Lower lobe of right lung (tissue), 2 donors: ENCODE data around the gene ASS1. TPM values are rescaled to one million over a fixed set of nuclear protein-coding genes. Genes with fewer than 3 reads are reported as not detected.

Experiments
- ATAC-seq, 2 donors: fragments of 200-7000 bp; cut with Tn5 transposase; one replicate each; pipeline ENCODE4 v1.9.1; 2020 to 2022; ENCODE audit warnings: mild to moderate bottlenecking in 2 of 2, moderate library complexity in 2 of 2
- DNase-seq: peaks from one replicate; pipeline ENCODE4 v3.0.0-alpha.2; 2020
- H3K27ac ChIP-seq: fragments of 200-600 bp; one replicate; pipeline ENCODE4 v1.8.0; 2022
- H3K27me3 ChIP-seq: fragments of 200-600 bp; one replicate; pipeline ENCODE4 v1.8.0; 2022; ENCODE audit warnings: low read depth
- H3K36me3 ChIP-seq: fragments of 200-600 bp; one replicate; pipeline ENCODE4 v1.8.0; 2022; ENCODE audit warnings: mild to moderate bottlenecking
- H3K4me1 ChIP-seq: fragments of 200-600 bp; one replicate; pipeline ENCODE4 v1.8.0; 2022
- H3K4me3 ChIP-seq: fragments of 200-600 bp; one replicate; pipeline ENCODE4 v1.8.0; 2022; ENCODE audit warnings: mild to moderate bottlenecking
- H3K9me3 ChIP-seq: fragments of 200-600 bp; one replicate; pipeline ENCODE4 v1.8.0; 2022
- CTCF ChIP-seq: fragments of 200-600 bp; IDR thresholded peaks from one replicate; pipeline ENCODE4 v1.8.0; 2022; ENCODE audit warnings: antibody characterized with exemption, mild to moderate bottlenecking
- intact Hi-C: fragments of 100-400 bp; cut with DNase I; formaldehyde crosslinking; loops from one replicate; pipeline ENCODE4 v1.11.0; 2022
- total RNA-seq: library from RNA; stranded (reverse); fragmentation: NEBNext Ultra II Directional; extraction: Animal tissue kit (Norgen Biotek cat#: 25700); gene quantifications from one replicate; pipeline ENCODE4 v1.2.1, GENCODE V29; 2021
- donor health status: DM: no; HTN: yes; CAD: no; lungs with severe emphysema.

The ASS1 gene
- total RNA-seq, 1 donor from 2014 or later: 75.2 TPM

- Histone ChIP-seq H3K4me3 (no peak overlapping the region), H3K27me3 (peaks cover 5% of the 10 kb centered on the region), H3K4me1 (no peaks in the 10 kb centered on the region), H3K36me3 (peaks cover 36% of the 10 kb centered on the region), H3K9me3 (no peaks in the 10 kb centered on the region), H3K27ac (no peak overlapping the region)
- TF ChIP-seq CTCF: no peak
- intact Hi-C loops: no loop called here
- ATAC-seq (no peak), DNase-seq (no peak)
Observed at GRCh38 chr9:130470269-130470668, 25.5 kb downstream of the ASS1 start.

GRCh38 chr9:130470950-130471349 lies 26.2 kb downstream of the ASS1 start:
- DNase-seq: no peak
- TF ChIP-seq CTCF: no peak
- Histone ChIP-seq H3K27me3 (peaks cover 5% of the 10 kb centered on the region), H3K4me1 (no peaks in the 10 kb centered on the region), H3K36me3 (peaks cover 34% of the 10 kb centered on the region), H3K9me3 (no peaks in the 10 kb centered on the region), H3K27ac (no peak overlapping the region), H3K4me3 (no peak overlapping the region)
- ATAC-seq: no peak
- intact Hi-C loops: no loop called here

DNA sequence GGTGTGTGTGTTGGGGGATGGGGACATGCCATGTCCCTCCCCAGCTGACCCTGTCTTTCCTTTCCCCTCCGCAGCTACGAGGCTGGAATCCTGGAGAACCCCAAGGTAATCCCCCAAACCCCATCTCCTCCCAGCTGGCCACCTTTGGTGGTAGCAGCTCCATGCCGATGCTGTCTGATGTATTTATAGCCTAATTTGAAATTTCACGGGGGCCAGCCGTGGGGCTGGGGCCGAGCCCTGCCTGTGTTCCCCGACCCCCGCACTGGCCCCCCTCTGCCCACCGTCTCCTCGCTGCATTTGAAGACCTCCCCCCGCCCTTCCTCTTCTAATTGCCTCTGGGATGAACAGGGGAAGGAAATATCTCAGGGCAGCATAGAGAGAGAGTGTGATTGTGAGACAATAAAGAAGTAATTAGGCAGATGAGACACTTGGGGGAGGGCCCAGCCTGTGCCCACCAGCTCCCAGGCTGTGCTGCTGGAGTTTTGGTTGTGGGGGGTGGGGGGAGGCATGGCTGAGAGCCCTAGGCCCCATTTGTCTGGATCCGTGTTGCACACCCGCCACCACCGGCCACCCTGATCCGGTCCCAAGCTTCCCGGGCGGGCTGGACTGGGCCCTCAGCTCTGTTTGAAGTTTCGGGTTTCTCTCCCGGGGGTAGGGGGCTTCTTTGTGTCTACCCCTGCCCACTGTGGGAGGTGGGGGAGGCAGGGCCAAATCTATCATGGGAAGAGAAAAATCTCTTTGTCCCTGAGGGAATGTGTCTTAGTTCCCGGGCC lies 26.8 kb downstream of the ASS1 start:
- no peaks in the 10 kb centered on the region for H3K27me3 ChIP-seq
- no peak for TF ChIP-seq CTCF
- peaks cover 29% of the 10 kb centered on the region for H3K36me3 ChIP-seq
- ATAC-seq (no peak), DNase-seq (no peak)
- H3K4me3 ChIP-seq: no peak overlapping the region
- no peaks in the 10 kb centered on the region for H3K9me3 ChIP-seq
- no peaks in the 10 kb centered on the region for H3K4me1 ChIP-seq
- no peak overlapping the region for H3K27ac ChIP-seq
- intact Hi-C loops: no loop called here

GRCh38 chr9:130472184-130472705 lies 27.5 kb downstream of the ASS1 start:
- no peaks in the 10 kb centered on the region for H3K27me3 ChIP-seq
- H3K9me3 ChIP-seq: no peaks in the 10 kb centered on the region
- H3K36me3 ChIP-seq: peaks cover 30% of the 10 kb centered on the region
- H3K4me3 ChIP-seq: no peak overlapping the region
- TF ChIP-seq CTCF: no peak
- no peak overlapping the region for H3K27ac ChIP-seq
- no peak for ATAC-seq
- intact Hi-C loops: no loop called here
- no peak for DNase-seq
- no peaks in the 10 kb centered on the region for H3K4me1 ChIP-seq

DNA sequence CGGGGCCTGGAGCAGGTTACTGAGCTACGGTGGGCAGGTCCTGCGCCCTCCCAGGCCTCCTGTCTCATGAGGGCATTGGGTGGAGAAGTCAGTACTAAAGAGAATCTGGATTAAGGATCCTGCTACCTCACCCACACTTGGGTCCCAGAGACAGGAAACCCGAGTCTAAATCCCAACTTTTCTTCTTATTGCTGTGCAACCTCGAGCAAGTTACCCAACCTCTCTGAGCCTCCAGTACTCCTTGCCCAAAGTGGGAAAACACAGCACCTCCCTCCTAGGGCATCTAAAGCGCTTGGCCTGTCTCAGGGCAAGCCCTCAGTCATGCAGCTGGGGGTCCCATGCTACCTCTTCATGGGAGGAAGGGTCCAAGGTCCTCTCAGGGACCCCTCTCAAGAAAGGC lies 28.2 kb downstream of the ASS1 start:
- ATAC-seq: no peak
- H3K27me3 ChIP-seq: no peaks in the 10 kb centered on the region
- no peak for DNase-seq
- TF ChIP-seq CTCF: no peak
- H3K4me1 ChIP-seq: no peaks in the 10 kb centered on the region
- no peak overlapping the region for H3K27ac ChIP-seq
- no peaks in the 10 kb centered on the region for H3K9me3 ChIP-seq
- intact Hi-C loops: no loop called here
- H3K36me3 ChIP-seq: peaks cover 36% of the 10 kb centered on the region
- H3K4me3 ChIP-seq: no peak overlapping the region
